Endothelial cell (in vitro differentiated cells): ENCODE measurements around the gene ST6GALNAC2. TPM values are rescaled to one million over a fixed set of nuclear protein-coding genes. Genes with fewer than 3 reads are reported as not detected.
"Not testable (repeated sequence)": the region's sequence is repeated elsewhere in the genome, so short reads cannot be mapped to it uniquely, and the experiment has no call there.

Experiments
- DNase-seq: peaks from one replicate; pipeline ENCODE4 v3.0.0; 2021; ENCODE audit warnings: low spot score
- H3K27ac Mint-ChIP-seq: one replicate; pipeline ENCODE4 v1.8.0; 2021; ENCODE audit warnings: mixed read lengths, inconsistent platforms; ENCODE audit not compliant: unreplicated experiment
- H3K27me3 Mint-ChIP-seq: one replicate; pipeline ENCODE4 v1.8.0; 2021; ENCODE audit warnings: mild to moderate bottlenecking, moderate library complexity, mixed read lengths, inconsistent platforms; ENCODE audit not compliant: unreplicated experiment
- H3K36me3 Mint-ChIP-seq: one replicate; pipeline ENCODE4 v1.8.0; 2021; ENCODE audit warnings: mild to moderate bottlenecking, low read depth, mixed read lengths, inconsistent platforms; ENCODE audit not compliant: unreplicated experiment
- H3K4me1 Mint-ChIP-seq: one replicate; pipeline ENCODE4 v1.8.0; 2021; ENCODE audit warnings: mild to moderate bottlenecking, mixed read lengths, inconsistent platforms; ENCODE audit not compliant: unreplicated experiment
- H3K4me3 Mint-ChIP-seq: one replicate; pipeline ENCODE4 v1.8.0; 2021; ENCODE audit warnings: mild to moderate bottlenecking, mixed read lengths, inconsistent platforms; ENCODE audit not compliant: unreplicated experiment
- H3K9me3 Mint-ChIP-seq: one replicate; pipeline ENCODE4 v1.8.0; 2021; ENCODE audit warnings: mixed read lengths, inconsistent platforms; ENCODE audit not compliant: unreplicated experiment
- CTCF ChIP-seq: fragments of 200-600 bp; sonication (generic); IDR thresholded peaks from one replicate; pipeline ENCODE4 v1.5.0; 2021; ENCODE audit warnings: antibody characterized with exemption; ENCODE audit not compliant: unreplicated experiment
- total RNA-seq: library from RNA; stranded (reverse); fragmentation: NEBNext Ultra II Directional; extraction: Animal tissue kit (Norgen Biotek cat#: 25700); gene quantifications from one replicate; pipeline ENCODE4 v1.2.1, GENCODE V29; 2021; ENCODE audit not compliant: unreplicated experiment

ST6GALNAC2 gene
- total RNA-seq, 1 donor from 2014 or later = 2.2 TPM

GRCh38 chr17:76617838-76618237, 32.2 kb upstream of the ST6GALNAC2 start:
- DNase-seq = no peak

GRCh38 chr17:76614912-76615617, 29.4 kb upstream of the ST6GALNAC2 start:
- TF ChIP-seq CTCF = no peak
- H3K27me3 Mint-ChIP-seq = peaks cover 1% of the 10 kb centered on the region
- H3K27ac Mint-ChIP-seq = no peak overlapping the region
- peaks cover 9% of the 10 kb centered on the region for H3K36me3 Mint-ChIP-seq
- H3K9me3 Mint-ChIP-seq = no peaks in the 10 kb centered on the region
- no peaks in the 10 kb centered on the region for H3K4me1 Mint-ChIP-seq
- DNase-seq = no peak
- no peak overlapping the region for H3K4me3 Mint-ChIP-seq

More at GRCh38 chr17:76617838-76618237, 32.2 kb upstream of the ST6GALNAC2 start:
- Mint-ChIP-seq H3K4me1 (no peaks in the 10 kb centered on the region), H3K27ac (no peak overlapping the region), H3K9me3 (no peaks in the 10 kb centered on the region), H3K4me3 (no peak overlapping the region), H3K27me3 (peaks cover 2% of the 10 kb centered on the region), H3K36me3 (peaks cover 9% of the 10 kb centered on the region)
- TF ChIP-seq CTCF = no peak

DNA sequence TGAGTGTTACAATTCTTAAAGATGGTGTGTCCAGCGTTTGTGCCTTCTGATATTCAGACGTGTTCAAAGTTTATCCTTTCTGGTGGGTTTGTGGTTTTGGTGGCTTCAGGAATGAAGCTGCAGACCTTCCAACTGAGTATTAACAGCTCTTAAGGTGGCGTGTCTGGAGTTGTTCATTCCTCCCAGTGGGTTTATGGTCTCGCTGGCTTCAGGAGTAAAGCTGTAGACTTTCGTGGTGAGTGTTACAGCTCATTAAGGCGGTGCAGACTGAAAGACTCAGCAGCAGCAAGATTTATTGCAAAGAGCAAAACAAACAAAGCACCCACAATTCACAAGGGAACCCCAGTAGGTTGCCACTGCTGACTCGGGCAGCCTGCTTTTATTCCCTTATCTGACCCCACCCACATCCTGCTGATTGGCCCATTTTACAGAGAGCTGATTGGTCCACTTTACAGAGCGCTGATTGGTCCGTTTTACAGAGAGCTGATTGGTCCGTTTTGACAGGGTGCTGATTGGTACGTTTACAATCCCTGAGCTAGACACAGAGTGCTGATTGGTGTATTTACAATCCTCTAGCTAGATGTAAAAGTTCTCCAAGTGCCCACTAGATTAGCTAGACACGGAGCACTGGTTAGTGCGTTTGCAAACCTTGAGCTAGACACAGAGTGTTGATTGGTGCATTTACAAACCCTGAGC, 28.6 kb upstream of the ST6GALNAC2 start:
- DNase-seq, H3K4me1 Mint-ChIP-seq, H3K27me3 Mint-ChIP-seq, H3K36me3 Mint-ChIP-seq, H3K9me3 Mint-ChIP-seq, H3K27ac Mint-ChIP-seq, H3K4me3 Mint-ChIP-seq: not testable (repeated sequence)

- no peak for DNase-seq
- Mint-ChIP-seq H3K27ac (no peak overlapping the region), H3K36me3 (peaks cover 9% of the 10 kb centered on the region), H3K4me3 (no peak overlapping the region), H3K4me1 (no peaks in the 10 kb centered on the region), H3K27me3 (peaks cover 1% of the 10 kb centered on the region), H3K9me3 (no peaks in the 10 kb centered on the region)
- no peak for TF ChIP-seq CTCF
These were observed 27.6 kb upstream of the ST6GALNAC2 start for GRCh38 chr17:76612977-76613851.

DNA sequence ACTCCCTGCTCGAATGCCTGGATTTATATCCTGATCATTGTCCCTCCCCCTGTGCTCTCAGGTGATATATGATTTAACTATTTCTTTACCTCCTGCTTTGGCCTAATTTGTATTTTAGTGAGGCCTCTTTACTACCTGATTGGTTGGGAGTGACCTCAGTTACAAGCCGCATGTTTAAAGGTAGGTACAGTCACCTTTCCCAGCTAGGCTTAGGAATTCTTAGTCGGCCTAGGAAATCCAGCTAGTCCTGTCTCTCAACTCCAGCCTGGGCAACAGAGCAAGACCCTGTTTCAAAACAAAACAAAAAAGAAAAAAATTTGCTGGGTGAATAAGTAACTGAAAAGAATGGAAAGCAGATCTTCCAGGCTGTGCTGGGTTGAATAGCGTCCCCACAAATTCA, 26.8 kb upstream of the ST6GALNAC2 start:
- no peak for DNase-seq
- Mint-ChIP-seq H3K4me1 (no peaks in the 10 kb centered on the region), H3K36me3 (peaks cover 9% of the 10 kb centered on the region), H3K27me3 (peaks cover 1% of the 10 kb centered on the region), H3K27ac (no peak overlapping the region), H3K9me3 (no peaks in the 10 kb centered on the region), H3K4me3 (no peak overlapping the region)
- no peak for TF ChIP-seq CTCF
